CD4-positive, alpha-beta T cell treated with Interleukin-21 for 1 hour (primary cell): Measurements from ENCODE around the gene GABRB1.

Source experiments
- DNase-seq: peaks from one replicate; pipeline ENCODE4 v3.0.0-alpha.2; 2020

The GABRB1 gene

DNA sequence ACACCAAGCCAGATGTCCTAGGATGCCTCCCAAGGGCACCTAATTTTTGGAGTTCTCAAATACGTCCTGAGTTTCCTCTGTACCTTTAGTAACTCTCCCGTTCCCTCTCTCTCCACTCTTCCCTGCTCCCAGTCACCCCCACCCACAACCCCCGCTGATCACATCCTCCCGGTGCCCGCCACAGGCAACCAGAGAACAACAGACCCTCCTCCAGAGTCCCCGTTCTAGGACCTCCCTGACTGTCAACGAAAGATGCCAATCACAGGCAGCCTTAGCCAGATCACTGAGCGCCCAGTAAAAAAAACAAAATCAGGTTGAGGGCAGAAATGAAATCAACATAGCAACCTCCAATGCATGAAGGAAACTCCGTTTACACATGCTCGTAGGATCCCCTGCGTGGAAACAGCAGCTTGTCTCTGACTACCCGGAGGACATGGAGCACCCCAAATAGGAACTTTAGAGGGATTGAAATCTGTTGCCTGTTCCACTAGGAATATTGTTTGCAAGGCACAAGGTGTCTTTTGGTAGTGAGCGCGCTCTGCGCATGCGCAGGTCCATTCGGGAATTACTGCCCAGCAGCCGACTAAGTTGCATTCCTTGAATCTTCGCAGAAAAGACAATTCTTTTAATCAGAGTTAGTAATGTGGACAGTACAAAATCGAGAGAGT, at the start of gene GABRB1:
GABRB1 (plus strand) TSS at position 557 of the 668 bp plus-strand sequence.
- DNase-seq = peak; percentile 9

GRCh38 chr4:46984781-46985180, 46.6 kb upstream of the GABRB1 start:
- no peak for DNase-seq

- DNase-seq = no peak
Measured at GRCh38 chr4:46986922-46987638, 44.3 kb upstream of the GABRB1 start.

DNA sequence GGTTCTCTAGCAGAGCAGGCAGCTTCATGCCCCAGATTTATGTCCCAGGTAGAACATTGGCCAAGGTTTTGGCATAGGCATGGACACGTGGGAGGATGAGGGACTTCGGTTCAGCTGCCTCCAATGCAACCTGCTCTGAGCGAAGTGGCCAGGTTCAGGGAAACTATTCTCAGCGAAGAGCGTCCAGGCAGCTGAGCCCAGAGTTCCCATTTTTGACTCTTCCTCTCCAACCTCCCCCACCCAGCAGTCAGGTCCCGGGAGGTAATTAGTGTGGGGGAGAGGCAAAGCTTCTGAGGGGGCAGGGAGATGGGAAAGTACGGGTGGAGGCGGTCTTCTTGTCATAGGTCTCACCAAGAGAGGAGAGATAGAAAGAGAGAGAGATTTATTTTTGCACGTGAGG, 39.0 kb upstream of the GABRB1 start:
- DNase-seq = no peak

DNA sequence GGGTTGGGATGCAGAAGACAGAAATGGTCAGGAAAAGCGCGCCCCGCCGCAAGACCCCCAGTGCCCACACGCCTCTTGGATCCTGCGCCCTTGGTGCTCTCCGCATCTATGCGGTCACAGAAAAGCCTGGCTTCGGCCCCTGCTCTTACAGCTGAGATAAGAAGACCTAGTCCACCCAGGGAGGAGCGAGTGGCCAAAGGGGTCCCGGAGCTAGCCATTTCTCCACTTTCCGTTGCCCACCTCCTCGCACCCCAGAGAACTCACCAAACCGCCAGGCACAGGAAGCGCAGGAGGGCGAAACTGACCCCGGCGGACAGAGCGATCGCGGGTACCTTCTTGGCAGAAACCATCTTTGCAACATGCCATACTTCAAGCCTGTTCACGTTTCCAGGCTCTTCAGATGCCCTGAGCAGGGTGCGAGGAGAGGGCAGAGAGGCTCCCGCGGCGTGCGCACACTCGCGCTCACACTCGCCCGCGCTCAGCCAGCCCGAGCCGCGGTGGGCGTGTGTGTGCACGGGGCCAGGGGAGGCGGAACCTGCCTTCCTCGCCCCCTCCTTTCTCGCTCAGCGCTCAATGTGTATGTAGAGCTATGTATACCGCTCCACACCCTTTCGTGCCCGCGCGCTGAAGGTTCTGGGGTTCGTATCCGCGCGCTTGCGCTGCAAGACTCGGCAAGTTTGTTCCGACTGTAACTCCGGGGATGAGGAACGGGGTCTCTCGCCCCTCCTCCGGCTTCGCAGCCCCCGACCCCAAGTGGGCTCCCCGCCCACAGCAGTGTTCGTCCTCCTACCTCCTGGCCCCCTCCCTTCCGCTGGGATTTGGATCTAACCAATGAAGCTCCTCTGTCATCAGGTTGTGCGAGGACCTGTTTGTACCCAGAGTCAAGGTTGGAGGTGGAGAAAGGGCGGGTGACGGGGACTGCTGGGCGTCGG, 38.0 kb upstream of the GABRB1 start, which contains the start of gene GABRA4:
GABRA4 (minus strand) TSS at position 507 of the 932 bp plus-strand sequence; CDS start at position 350, 157 bp downstream.
- DNase-seq = no peak

DNA sequence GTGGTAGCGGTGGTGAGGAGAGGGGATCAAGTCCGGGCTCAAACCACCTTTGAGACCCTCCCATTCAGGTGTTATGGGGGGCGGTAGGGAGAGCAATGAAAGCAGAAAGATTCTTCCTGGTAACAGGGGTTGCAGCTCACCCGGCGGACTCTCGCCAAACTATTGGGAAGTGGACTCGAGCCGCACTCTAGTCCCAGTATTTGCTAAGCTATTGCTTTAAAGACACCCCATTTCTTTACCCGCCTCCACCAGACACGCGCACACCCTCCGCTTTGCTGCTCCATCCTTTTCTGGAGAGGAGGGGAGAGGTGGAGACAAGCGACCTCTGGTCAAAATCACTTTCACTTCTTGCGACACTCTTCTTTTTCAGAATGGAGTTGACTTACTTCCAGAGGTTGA, 37.4 kb upstream of the GABRB1 start:
- DNase-seq = no peak

- DNase-seq = no peak
Measured at GRCh38 chr4:46999566-46999965, 31.8 kb upstream of the GABRB1 start.

DNA sequence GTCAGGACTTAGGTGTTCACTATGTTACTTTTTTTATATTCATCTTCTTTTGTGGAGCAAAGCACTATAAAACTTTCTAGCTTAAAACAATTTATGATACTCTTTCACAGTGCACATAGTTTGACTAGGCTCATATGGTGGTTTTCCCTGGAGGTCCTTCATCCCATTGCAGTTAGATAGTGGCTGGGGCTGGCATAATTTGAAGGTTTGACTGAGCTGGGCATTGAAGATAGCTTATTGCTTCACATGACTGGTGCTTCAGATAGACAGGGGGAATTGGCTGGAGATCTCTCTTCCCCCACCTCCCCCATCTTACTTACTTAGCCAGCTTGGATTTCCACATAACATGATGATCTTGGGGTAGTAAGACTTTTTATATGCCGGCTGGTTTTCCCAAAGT, 31.0 kb upstream of the GABRB1 start:
- no peak for DNase-seq

- DNase-seq = no peak
Measured at GRCh38 chr4:47002580-47002979, 28.8 kb upstream of the GABRB1 start.

- DNase-seq = no peak
Measured at GRCh38 chr4:47010347-47010911, 20.9 kb upstream of the GABRB1 start.

DNA sequence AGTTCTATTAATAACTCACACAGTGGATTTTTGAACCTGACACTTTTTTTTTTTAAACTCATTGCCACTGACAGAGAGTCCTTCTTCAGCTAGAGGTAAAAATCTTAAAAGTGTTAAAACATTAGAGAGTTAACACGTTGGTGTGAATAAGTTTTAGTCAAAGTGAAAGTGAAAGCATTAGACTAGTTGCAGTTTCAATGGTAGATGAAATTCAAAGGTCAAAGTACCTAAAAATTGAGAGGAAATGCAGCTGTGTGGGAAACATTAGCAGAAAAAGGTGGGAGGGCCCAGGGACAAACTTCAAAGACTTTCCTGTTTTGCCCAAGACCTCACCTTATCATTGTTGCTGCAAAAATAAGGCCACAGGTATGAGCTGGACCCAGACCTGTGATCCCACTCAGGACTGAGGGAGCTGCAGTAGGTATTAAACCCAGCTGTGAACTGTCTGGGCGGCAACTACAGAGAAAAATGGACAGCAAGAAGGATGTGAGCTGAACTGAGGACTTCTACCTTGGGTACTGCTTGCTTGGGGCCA, 20.4 kb upstream of the GABRB1 start:
- peak; percentile 44 for DNase-seq

- no peak for DNase-seq
Measured at GRCh38 chr4:47012676-47013075, 18.7 kb upstream of the GABRB1 start.

DNA sequence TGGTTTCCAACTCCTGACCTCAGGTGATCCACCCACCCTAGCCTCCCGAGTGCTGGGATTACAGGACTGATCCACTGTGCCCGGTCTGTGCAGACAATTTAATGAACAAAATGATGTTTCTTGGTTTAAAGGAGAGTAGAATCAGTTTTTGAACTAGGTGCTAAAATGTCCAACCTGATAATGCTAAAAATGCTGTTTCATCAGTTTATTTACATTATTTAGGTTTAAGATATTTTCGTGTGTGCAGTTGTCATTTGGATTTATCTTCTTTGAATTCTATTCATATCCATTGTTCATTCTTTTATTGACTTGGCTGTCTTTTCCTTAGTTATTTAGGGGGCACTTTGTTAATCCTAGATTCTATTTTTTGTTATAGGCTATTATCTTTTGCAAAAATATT, 18.0 kb upstream of the GABRB1 start:
- DNase-seq = no peak

GRCh38 chr4:47017081-47017480, 14.3 kb upstream of the GABRB1 start:
- no peak for DNase-seq

DNA sequence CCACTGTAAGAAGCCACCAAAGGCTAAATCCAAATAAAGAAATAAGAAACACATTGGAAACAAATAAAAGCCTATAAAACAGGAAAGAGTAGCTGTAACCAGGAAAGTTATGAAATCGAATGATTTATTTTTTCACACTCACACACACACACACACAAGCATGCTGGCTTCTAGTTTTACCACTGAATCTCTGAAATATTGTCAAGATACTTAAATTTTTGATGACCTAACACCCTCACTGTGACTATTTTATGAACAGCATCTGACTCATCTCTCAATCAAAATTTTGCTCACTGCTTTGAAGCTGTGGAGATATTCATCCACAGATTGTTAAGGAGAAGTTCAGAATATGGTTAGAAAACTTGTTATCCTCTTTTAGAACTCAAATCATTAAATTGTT, 13.9 kb upstream of the GABRB1 start:
- no peak for DNase-seq

DNA sequence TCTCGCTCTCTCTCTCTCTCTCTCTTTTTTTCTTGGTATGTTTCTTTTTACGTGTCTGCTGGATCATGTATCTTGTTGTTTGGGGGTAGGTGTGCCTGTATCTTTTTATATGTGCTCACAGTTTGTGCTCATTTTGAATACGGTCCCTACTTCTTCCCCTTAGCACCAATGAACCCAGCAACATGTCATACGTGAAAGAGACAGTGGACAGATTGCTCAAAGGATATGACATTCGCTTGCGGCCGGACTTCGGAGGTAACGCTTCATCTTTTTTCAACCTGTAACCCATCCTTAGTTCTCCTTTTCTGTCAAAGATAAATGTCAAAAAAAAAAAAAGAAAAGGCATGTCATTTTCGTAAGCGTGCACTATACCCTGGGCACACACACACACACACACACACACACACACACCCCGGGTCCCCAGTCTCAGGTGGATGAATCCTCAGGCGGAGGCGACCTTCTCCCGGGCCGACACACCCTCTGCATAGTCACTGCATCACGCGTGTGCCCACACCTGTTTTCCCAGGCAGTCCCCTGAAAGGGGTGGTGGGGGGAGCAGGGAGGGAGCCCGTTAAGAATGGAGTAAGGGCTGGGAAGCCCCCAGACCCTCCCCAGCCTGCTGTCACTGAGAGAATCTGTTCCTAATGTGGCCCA, 511 bp downstream of the GABRB1 start:
- peak; percentile 1 for DNase-seq

DNA sequence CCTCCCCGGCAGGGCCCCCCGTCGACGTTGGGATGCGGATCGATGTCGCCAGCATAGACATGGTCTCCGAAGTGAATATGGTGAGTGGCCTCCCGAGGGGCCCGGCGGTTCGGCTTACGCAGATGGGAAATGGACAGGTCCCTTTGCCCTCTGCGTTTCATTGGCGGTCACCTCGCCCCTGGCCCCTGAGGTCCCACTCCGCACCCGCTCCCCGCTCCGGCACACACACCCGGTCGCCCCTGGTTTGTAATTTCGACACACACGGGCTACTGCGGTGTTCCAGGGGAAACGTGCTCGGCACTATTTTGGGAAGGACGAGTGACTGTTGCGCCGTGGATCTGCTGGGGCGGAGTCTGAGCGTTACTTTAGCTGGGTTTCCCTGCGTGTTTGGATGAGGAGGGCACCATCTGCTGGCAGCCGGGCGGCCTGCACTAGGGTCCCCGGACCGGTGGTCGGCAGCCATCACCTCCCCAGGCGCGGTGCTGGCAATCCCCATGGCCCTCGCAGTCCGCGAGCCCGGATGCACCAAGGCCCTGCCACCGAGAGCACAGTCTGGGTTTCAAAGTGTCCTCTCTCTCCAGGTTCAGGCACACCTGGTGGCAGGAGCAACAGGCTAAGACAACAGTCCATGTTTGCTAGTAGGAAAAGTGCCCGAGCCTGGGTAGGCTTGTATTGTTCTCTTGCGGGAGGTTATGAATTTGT, 1.2 kb downstream of the GABRB1 start:
- DNase-seq = peak; percentile 48

DNA sequence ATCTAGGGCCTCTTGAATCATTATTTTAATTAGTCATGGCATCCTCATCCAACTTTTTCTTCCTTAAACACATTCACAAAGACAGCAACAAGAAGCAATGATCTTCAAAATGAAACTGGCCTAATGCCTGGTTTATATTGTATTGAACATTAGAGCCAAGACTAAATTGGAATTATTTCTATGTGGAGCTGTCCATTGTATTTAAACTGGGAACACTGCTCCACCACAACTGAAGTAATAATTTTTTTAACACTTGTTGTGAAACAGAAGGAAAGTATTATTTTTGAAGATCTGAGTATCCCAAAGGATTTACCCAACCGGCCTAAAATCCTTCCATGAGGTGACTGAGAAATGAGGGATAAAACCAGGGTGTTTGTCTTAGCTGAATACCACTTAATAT, 6.9 kb downstream of the GABRB1 start:
- no peak for DNase-seq

DNA sequence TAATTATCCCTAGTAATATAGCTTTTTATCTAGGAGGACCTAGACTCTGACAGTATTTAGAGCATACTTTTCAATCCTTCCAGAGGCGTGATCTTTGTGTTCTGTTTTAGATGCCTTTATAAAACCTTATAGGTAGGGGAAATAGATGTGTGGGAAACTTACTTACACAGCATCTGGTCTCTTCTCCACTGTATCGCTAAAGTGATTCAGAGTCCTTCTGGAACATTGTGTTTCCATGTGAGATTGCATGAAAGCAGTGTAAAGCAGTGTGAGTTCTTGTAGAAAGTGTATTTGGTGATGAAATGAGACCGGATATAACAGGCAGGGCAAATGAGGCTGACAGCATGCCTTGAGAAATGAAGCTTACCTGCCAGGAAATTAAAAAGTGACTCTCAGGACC, 9.5 kb downstream of the GABRB1 start:
- DNase-seq = no peak

DNA sequence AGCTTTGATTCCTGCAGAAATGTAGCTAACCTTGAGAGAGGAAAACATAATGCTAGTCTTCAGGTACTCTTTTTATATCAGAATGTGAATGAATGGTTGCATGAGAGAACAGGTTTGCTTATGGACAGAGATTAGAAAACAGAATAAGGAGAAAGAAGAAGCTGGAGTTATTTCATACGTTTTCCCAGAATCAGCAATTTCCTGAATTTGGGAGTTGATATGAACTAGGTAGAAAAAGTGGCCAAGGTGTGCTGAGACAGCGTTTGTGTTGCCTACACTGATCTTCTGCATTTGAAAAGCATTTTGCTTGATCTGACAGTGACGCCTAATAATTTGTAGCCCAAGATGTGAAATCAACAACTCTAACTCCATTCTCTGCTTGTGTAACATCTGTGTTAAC, 12.5 kb downstream of the GABRB1 start:
- DNase-seq = no peak

DNA sequence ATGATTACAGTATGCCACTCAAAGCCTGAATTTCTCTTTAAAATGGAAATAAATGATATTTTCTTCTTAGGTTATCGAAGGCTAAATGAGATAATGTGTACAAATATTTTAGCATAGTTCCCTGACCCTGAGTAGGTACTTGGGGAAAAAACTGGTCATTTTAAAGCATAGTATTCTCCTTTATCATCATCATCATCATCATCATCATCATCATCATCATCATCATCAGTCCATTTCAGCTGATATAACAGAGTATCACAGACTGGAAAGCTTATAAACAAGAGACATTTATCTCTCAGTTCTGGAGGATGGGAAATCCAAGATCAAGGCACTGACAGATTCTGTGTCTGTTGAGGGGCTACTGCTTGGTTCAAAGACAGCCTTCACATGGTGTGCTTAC, 13.9 kb downstream of the GABRB1 start:
- no peak for DNase-seq

GRCh38 chr4:47049347-47049746, 18.0 kb downstream of the GABRB1 start:
- DNase-seq = no peak
